HG02938 (cell line): ENCODE measurements around the gene PTPRO.

ENCODE experiments used
- ATAC-seq: cut with Tn5 transposase; IDR thresholded peaks from one replicate; pipeline ENCODE4 v1.9.1; 2021; ENCODE audit warnings: mild to moderate bottlenecking, moderate library complexity; ENCODE audit not compliant: unreplicated experiment

Gene PTPRO

GRCh38 chr12:15634010-15634683, 311.8 kb downstream of the PTPRO start:
- ATAC-seq, result no peak

DNA sequence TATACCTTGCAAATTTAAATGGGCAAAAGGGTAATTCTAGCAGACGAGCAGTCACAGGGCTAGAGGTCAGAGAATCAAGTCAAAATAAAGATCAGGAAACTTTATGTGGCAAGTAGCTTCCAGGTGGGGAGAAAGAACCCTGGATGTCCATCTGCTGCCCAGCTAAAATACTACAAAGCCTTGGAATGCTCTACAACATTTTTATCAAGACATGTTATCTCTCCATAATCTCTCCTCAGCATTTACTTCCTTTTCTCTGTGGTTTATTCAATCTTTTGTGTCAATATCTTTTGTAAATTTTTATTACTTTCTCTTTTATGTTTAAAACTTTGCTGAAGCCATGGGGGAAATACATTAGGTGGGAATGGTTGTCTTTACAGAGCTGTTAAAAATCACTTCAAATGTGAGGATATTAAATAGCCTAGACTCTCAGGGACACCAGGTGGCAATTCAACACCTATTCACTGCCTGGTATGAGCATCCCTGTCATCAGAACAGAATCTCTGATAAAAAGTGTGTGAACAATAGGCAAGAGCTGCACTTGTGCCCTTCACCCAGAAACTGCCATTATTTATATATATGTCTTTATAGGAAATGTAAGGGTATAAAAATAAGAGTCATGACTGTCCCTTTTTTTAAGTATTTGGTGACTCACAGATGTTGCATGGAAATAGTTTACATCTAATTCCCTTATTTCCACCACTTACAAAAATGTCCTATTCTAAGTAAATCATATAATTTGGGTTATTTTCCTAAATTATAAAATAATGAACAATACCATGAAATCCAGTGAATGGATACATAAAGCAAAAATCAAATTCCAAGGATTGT, 314.0 kb downstream of the PTPRO start:
- ATAC-seq, result no peak

GRCh38 chr12:15638231-15638630, 315.9 kb downstream of the PTPRO start:
- no peak for ATAC-seq

DNA sequence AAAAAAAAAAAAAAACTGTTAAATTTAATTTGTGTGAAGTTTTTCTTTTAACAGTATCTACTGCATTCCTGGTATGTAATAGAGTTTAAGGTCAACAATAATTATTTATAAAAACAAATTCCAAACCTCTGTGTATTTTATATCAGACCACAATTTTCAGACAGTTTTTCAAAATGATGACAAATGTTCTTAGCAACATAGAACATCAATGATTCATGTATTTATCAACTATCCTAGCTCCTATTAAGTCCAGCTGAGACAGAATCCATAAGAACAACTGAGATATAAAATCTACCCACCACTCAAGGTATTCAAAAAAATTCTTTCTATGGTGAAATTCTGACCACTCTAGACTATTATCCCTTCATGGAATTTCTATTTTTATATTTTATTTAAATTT, 322.4 kb downstream of the PTPRO start:
- ATAC-seq, result no peak

DNA sequence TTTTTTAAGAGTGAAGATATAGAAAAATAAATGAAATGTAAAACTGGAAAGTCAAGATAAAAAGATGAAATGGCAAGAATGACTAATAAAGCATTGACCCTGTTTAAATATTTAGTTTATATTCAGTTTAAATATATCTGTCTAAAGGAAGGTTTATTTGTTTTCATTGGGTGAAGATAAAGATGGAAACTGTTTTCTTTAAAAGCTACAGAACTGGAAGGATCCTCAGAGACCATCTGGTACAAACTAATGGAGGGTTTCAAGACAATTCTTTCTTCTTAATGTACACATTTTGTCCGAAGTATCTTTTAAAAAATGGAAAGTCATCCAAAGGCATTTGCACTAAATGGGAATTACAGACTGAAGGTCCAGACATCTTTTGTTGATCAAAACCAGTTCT, 324.3 kb downstream of the PTPRO start:
- ATAC-seq, result no peak
